ENCODE measurements around the gene SEMA6B.

DNA sequence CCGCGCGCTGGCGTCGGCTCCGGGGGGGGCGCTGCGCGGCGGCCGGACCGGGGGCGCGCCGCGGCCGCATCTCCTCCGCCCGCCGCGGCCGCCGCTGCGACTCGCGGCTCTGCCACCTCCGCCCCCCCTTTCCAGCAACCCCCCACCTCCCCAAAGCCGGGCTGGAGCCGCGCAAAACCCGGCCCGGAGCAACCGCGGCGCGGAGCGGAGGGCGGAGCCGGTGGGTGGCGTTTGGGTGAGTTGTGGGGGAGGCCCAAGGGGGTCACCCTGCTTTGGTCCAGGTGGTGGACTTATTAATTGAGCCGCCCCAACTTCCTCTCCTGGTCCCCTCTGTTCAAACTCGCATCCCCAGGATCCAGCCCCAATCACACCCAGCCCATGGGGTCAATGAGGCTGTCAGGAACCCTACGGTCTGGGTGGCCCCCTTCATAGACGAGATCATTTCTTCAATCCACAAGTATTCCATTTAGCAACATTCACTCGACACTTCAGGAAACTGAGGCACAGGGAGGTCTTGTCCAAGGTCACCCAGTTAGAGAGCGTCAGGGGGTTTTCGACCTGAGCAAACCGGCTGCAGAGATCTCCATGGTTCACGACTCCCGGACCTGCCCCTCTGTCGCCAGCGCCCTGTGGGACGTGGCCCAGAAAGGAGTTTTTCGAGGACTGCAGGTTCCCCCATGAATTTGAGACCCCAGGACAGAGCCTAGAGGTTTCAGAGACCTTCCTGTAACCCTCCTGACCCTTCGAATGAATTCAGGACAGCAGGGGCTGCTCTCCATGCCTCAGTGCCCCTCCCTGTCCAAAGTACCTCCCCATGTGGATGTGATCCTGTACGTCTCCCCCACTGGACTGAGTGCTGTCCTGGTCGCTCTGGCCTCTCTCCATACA is 22.4 kb upstream of the SEMA6B start:
- TF ChIP-seq, protein P1, sequence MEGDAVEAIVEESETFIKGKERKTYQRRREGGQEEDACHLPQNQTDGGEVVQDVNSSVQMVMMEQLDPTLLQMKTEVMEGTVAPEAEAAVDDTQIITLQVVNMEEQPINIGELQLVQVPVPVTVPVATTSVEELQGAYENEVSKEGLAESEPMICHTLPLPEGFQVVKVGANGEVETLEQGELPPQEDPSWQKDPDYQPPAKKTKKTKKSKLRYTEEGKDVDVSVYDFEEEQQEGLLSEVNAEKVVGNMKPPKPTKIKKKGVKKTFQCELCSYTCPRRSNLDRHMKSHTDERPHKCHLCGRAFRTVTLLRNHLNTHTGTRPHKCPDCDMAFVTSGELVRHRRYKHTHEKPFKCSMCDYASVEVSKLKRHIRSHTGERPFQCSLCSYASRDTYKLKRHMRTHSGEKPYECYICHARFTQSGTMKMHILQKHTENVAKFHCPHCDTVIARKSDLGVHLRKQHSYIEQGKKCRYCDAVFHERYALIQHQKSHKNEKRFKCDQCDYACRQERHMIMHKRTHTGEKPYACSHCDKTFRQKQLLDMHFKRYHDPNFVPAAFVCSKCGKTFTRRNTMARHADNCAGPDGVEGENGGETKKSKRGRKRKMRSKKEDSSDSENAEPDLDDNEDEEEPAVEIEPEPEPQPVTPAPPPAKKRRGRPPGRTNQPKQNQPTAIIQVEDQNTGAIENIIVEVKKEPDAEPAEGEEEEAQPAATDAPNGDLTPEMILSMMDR (IDR thresholded peaks at IDR 0.05; ENCODE audit: low read depth, low read length) = no peak
- no peak for TF ChIP-seq EZH2phosphoT487 (IDR thresholded peaks at IDR 0.05; ENCODE audit: low read depth)
